Endothelial cell of umbilical vein (primary cell): ENCODE measurements around the gene TSHZ1. TPM values are rescaled to one million over a fixed set of nuclear protein-coding genes. Genes with fewer than 3 reads are reported as not detected.

Experiments
- BruUV-seq: library from RNA; stranded (reverse); fragments of 400-500 nt; replicated peaks from 2 replicates; lab custom pipeline; 2021; lab: Mats Ljungman, UMichigan
- CTCF ChIA-PET: fragments of 300-600, 350-600 bp; sonication (Branson Sonifier 250); formaldehyde crosslinking; loops from one replicate; lab custom pipeline; 2021; ENCODE audit warnings: antibody characterized with exemption, inconsistent platforms; lab: Charles Lee
- POLR2A ChIA-PET: fragments of 300-600, 350-600 bp; sonication (Branson Sonifier 250); formaldehyde crosslinking; loops from one replicate; lab custom pipeline; 2021; ENCODE audit warnings: antibody characterized with exemption, inconsistent platforms; lab: Charles Lee
- DNase-seq: peaks from one replicate; pipeline ENCODE4 v3.0.0-alpha.2; 2011; ENCODE audit warnings: low read depth, low spot score
- FAIRE-seq: peaks from 2 replicates; lab custom pipeline; 2011; peaks lifted over from hg19 to GRCh38; lab: Jason Lieb, UNC
- H2AFZ ChIP-seq: 2 replicates; pipeline ENCODE4 v1.6.0; 2012; ENCODE audit warnings: low read depth, low read length, control low read depth, inconsistent platforms
- H3K27ac ChIP-seq: 2 replicates; pipeline ENCODE4 v1.5.1; 2011; ENCODE audit warnings: low read depth, mild to moderate bottlenecking, control low read depth, low read length, moderate library complexity; ENCODE audit not compliant: insufficient read depth
- H3K27me3 ChIP-seq, 2 experiments: 2 replicates each; pipeline versions ENCODE4 v1.6.0 to v1.6.1; 2011; ENCODE audit warnings: low read length in 2 of 2, mixed read lengths in 1 of 2; ENCODE audit not compliant: control insufficient read depth in 2 of 2, insufficient read depth in 2 of 2
- H3K36me3 ChIP-seq, 2 experiments: 2 replicates in 1 of 2; 3 replicates in 1 of 2; pipeline ENCODE4 v1.5.1; 2011; ENCODE audit warnings: low read length in 2 of 2, mild to moderate bottlenecking in 1 of 2, moderate library complexity in 1 of 2; ENCODE audit not compliant: control insufficient read depth in 2 of 2, insufficient read depth in 2 of 2; ENCODE audit errors: extremely low read depth in 1 of 2
- H3K4me1 ChIP-seq: 3 replicates; pipeline ENCODE4 v1.5.1; 2011; ENCODE audit warnings: mild to moderate bottlenecking, low read length; ENCODE audit not compliant: control insufficient read depth, insufficient read depth; ENCODE audit errors: extremely low read depth
- H3K4me2 ChIP-seq: 2 replicates; pipeline ENCODE4 v1.6.1; 2011; ENCODE audit warnings: low read length, control low read depth, mixed read lengths; ENCODE audit not compliant: insufficient read depth
- H3K4me3 ChIP-seq, 3 experiments: fragments of 200-600 bp in 1 of 3; sonication (generic), shearing (Covaris generic) in 1 of 3; replicated peaks in 1 of 3; 2 replicates each; pipeline ENCODE4 v1.5.1; 2011 to 2016; ENCODE audit warnings: control low read depth in 3 of 3, low read length in 3 of 3, mild to moderate bottlenecking in 2 of 3, inconsistent platforms in 1 of 3, low read depth in 1 of 3, moderate library complexity in 1 of 3; ENCODE audit not compliant: insufficient read depth in 1 of 3
- H3K79me2 ChIP-seq: 2 replicates; pipeline ENCODE4 v1.6.0; 2012; ENCODE audit warnings: low read length, inconsistent platforms; ENCODE audit not compliant: control insufficient read depth, insufficient read depth
- H3K9ac ChIP-seq: replicated peaks from 2 replicates; pipeline ENCODE3; 2011; ENCODE audit warnings: low read length, control low read depth; ENCODE audit not compliant: insufficient read depth; ENCODE audit errors: extremely low read depth
- H3K9me1 ChIP-seq: replicated peaks from 3 replicates; pipeline ENCODE4 v1.6.0; 2011; ENCODE audit warnings: mild to moderate bottlenecking, low read length; ENCODE audit not compliant: control insufficient read depth, insufficient read depth; ENCODE audit errors: extremely low read depth
- H3K9me3 ChIP-seq: replicated peaks from 2 replicates; pipeline ENCODE4 v1.5.1; 2012; ENCODE audit warnings: low read length, inconsistent platforms; ENCODE audit not compliant: control insufficient read depth, insufficient read depth
- H4K20me1 ChIP-seq: replicated peaks from 2 replicates; pipeline ENCODE3; 2011; ENCODE audit warnings: mild to moderate bottlenecking, low read length; ENCODE audit not compliant: control insufficient read depth, insufficient read depth; ENCODE audit errors: extremely low read depth
- EZH2 ChIP-seq: IDR thresholded peaks from 2 replicates; pipeline ENCODE4 v1.6.1; 2012; ENCODE audit warnings: borderline replicate concordance, low read depth, mild to moderate bottlenecking, moderate library complexity, low read length, inconsistent platforms; ENCODE audit not compliant: severe bottlenecking
- FOS ChIP-seq: IDR thresholded peaks from 2 replicates; pipeline ENCODE4 v1.6.1; 2011; ENCODE audit warnings: mild to moderate bottlenecking, low read length, moderate library complexity, borderline replicate concordance; ENCODE audit not compliant: insufficient read depth
- GATA2 ChIP-seq: IDR thresholded peaks from 2 replicates; pipeline ENCODE4 v1.7.0; 2011; ENCODE audit warnings: low read depth, mild to moderate bottlenecking, moderate library complexity, mixed read lengths, low read length; ENCODE audit not compliant: insufficient read length, insufficient read depth
- JUN ChIP-seq: IDR thresholded peaks from 2 replicates; pipeline ENCODE4 v1.6.1; 2011; ENCODE audit warnings: borderline replicate concordance, low read depth; ENCODE audit not compliant: insufficient read length, insufficient read depth
- MAX ChIP-seq: IDR thresholded peaks from 2 replicates; pipeline ENCODE4 v1.6.1; 2011; ENCODE audit not compliant: insufficient read depth, insufficient read length
- MYC ChIP-seq: IDR thresholded peaks from one replicate; pipeline ENCODE4 v1.6.1; 2011; ENCODE audit warnings: mild to moderate bottlenecking, low read depth, low read length
- POLR2A ChIP-seq: IDR thresholded peaks from 2 replicates; pipeline ENCODE4 v1.6.1; 2012; ENCODE audit warnings: low read depth, mild to moderate bottlenecking, control low read depth, low read length
- POLR2AphosphoS5 ChIP-seq: IDR thresholded peaks from 2 replicates; pipeline ENCODE4 v1.6.1; 2012; ENCODE audit warnings: low read depth, mild to moderate bottlenecking, control low read depth, low read length, moderate library complexity; ENCODE audit not compliant: insufficient read depth
- dilution Hi-C: fragments of 300-500 bp; cut with MboI; formaldehyde crosslinking; loops from one replicate; pipeline ENCODE4 v1.15.0; 2019; ENCODE audit warnings: low sequenced_read_pairs; ENCODE audit not compliant: extremely low pct_ligation_motif_present
- intact Hi-C: fragments of 100-400 bp; cut with micrococcal nuclease; formaldehyde crosslinking; loops from one replicate; pipeline ENCODE4 v1.10.0; 2022
- polyA plus RNA-seq, 4 experiments: library from polyadenylated mRNA; depleted of rRNA in 3 of 4; stranded (reverse) in 3 of 4; unstranded in 1 of 4; fragments of >200 nt; gene quantifications; 2 replicates each; pipeline versions ENCODE4 v1.2.1 to v1.2.3, GENCODE V29; 2011 to 2012; ENCODE audit warnings: missing spikeins in 1 of 4
- total RNA-seq: library from RNA; stranded (reverse); gene quantifications from 2 replicates; pipeline ENCODE4 v1.2.3, GENCODE V29; 2021
- TF ChIP-seq, protein P1 (sequence below), 2 donors: IDR thresholded peaks; 1 replicate in 1 of 2; 2 replicates in 1 of 2; pipeline ENCODE4 v1.5.1; 2011; ENCODE audit warnings: low read length in 2 of 2, mild to moderate bottlenecking in 2 of 2, moderate library complexity in 2 of 2, control low read depth in 1 of 2, inconsistent platforms in 1 of 2, low read depth in 1 of 2; ENCODE audit not compliant: insufficient read depth in 1 of 2; ENCODE audit errors: extremely low read depth in 1 of 2

TSHZ1 gene
- total and polyA plus RNA-seq, 2 donors (not counting 3 experiments of a cell fraction or from before 2014, with no cell fraction given): 4.2 to 10.2 TPM

- no TSS peak for BruUV-seq
- Histone ChIP-seq H3K9me1 (no peaks in the 10 kb centered on the region), H3K4me3 (no peak overlapping the region), H4K20me1 (no peaks in the 10 kb centered on the region), H3K79me2 (peaks cover 22% of the 10 kb centered on the region), H3K9me3 (no peaks in the 10 kb centered on the region), H3K36me3 (peaks cover 0 to 3% of the 10 kb centered on the region in 2 experiments), H3K27ac (no peak overlapping the region), H3K9ac (no peak overlapping the region), H3K4me1 (peaks cover 54% of the 10 kb centered on the region), H2AFZ (no peak overlapping the region), H3K27me3 (no peaks in the 10 kb centered on the region), H3K4me2 (no peak overlapping the region)
- intact Hi-C loops (loop anchor here (1.0 kb wide), 1 partner anchor 142 kb away; no protein-coding TSS in a partner anchor), dilution Hi-C loops (no loop called here)
- POLR2A ChIA-PET: no interaction called here
- CTCF ChIA-PET: no interaction called here
- DNase-seq (no peak), FAIRE-seq (no peak)
- no peak for TF ChIP-seq MYC
- no peak for TF ChIP-seq JUN
- no peak for TF ChIP-seq EZH2
- TF ChIP-seq FOS: no peak
- no peak for TF ChIP-seq POLR2A
- TF ChIP-seq, protein P1, sequence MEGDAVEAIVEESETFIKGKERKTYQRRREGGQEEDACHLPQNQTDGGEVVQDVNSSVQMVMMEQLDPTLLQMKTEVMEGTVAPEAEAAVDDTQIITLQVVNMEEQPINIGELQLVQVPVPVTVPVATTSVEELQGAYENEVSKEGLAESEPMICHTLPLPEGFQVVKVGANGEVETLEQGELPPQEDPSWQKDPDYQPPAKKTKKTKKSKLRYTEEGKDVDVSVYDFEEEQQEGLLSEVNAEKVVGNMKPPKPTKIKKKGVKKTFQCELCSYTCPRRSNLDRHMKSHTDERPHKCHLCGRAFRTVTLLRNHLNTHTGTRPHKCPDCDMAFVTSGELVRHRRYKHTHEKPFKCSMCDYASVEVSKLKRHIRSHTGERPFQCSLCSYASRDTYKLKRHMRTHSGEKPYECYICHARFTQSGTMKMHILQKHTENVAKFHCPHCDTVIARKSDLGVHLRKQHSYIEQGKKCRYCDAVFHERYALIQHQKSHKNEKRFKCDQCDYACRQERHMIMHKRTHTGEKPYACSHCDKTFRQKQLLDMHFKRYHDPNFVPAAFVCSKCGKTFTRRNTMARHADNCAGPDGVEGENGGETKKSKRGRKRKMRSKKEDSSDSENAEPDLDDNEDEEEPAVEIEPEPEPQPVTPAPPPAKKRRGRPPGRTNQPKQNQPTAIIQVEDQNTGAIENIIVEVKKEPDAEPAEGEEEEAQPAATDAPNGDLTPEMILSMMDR (IDR thresholded peaks at IDR 0.05; ENCODE audit: extremely low read depth in 1 of 2, insufficient read depth in 1 of 2, low read depth in 1 of 2, low read length in 2 of 2): no peak
- TF ChIP-seq POLR2AphosphoS5: no peak
- TF ChIP-seq MAX: no peak
- no peak for TF ChIP-seq GATA2
Measured at GRCh38 chr18:75226956-75227316, 16.3 kb downstream of the TSHZ1 start.
